Tibial nerve (tissue), 4 donors: ENCODE results near the gene CDC6.

Experiments used
- CTCF ChIP-seq, 5 experiments: fragments of 200-600 bp in 3 of 5; fragments of 450-650 bp in 2 of 5; sonication (generic) in 3 of 5; IDR thresholded peaks; one replicate each; pipeline ENCODE4 v1.5.1; 2016 to 2019; ENCODE audit warnings: antibody characterized with exemption in 5 of 5, mild to moderate bottlenecking in 3 of 5, moderate library complexity in 2 of 5
- EP300 ChIP-seq, 2 donors: sonication (generic); formaldehyde crosslinking; IDR thresholded peaks; one replicate each; pipeline ENCODE4 v1.6.1; 2017; ENCODE audit warnings: antibody characterized with exemption in 2 of 2, mild to moderate bottlenecking in 1 of 2
- POLR2A ChIP-seq, 2 donors: fragments of 450-650 bp; IDR thresholded peaks; one replicate each; pipeline ENCODE4 v1.6.1; 2017; ENCODE audit warnings: antibody characterized with exemption in 2 of 2, mild to moderate bottlenecking in 2 of 2, moderate library complexity in 2 of 2

GRCh38 chr17:40352779-40353394 lies 65.2 kb downstream of the CDC6 start:
- no peak for TF ChIP-seq POLR2A (IDR thresholded peaks at IDR 0.05)
- TF ChIP-seq CTCF (IDR thresholded peaks at IDR 0.05), result no peak
- TF ChIP-seq EP300 (IDR thresholded peaks at IDR 0.05), result no peak
